ENCODE measurements around the gene SLC13A5. TPM values are rescaled to one million over a fixed set of nuclear protein-coding genes. Genes with fewer than 3 reads are reported as not detected.
A peak's percentile ranks its signal among the peaks of the same experiment; 100 is the strongest.

Gene SLC13A5
- total and polyA plus RNA-seq, 9 of the 15 experiments (the other 6 are each of a cell fraction or from before 2014, with no cell fraction given), result 0.04 TPM; not detected in 8

DNA sequence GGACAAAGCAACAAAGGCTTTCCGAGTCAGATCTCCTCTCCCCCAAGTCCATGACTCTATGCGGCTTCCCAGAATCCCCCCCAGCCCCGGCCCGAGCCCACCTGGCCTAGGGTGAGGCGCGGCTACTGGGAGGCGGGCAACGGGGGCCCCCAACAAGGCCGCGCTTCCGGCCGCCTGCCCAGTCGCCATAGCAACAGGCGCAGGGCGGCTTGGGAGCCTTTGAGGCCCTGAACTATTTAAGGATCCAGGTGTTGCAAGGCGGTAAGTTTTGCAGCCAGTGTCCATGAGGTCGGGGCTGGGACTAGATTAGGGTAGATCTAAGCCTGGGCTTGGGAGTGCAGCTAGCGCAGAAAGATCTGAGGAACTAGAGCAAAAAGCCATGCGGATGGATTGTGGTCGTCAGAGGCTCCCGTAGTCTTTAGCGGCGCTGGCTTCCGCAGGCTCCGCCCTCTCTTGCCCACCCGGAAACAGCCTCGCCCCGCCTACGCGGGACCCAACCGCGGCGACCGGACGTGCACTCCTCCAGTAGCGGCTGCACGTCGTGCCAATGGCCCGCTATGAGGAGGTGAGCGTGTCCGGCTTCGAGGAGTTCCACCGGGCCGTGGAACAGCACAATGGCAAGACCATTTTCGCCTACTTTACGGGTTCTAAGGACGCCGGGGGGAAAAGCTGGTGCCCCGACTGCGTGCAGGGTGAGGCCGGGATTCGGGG, 72.5 kb downstream of the SLC13A5 start, which contains the start of the genes KIAA0753 and TXNDC17:
Gene KIAA0753 (minus strand): TSS at position 176 of the 711 bp plus-strand sequence. CDS start 5,608 bp downstream, outside the sequence.
Gene TXNDC17 (plus strand): TSS at position 525 of the 711 bp plus-strand sequence. CDS start 23 bp downstream, at position 548.
- FAIRE-seq, result peak; percentile 87
- H4K20me1 ChIP-seq (replicated peaks; ENCODE audit: control insufficient read depth, insufficient read depth, low read length), result no peaks in the 10 kb centered on the region
- H3K79me2 ChIP-seq (ENCODE audit: control insufficient read depth, insufficient read depth, low read length), result peaks cover 47% of the 10 kb centered on the region
- peak within 1 kb of the TSS; percentile 86 for H3K4me2 ChIP-seq (ENCODE audit: insufficient read depth, low read length)
- peak within 1 kb of the TSS; percentile 68 for H3K4me3 ChIP-seq
- H3K27ac ChIP-seq (ENCODE audit: extremely low read depth, low read depth, low read length), result peak within 1 kb of the TSS; percentile 86
- no TSS peak for BruUV-seq (replicated peaks)
- DNase-seq (ENCODE audit: extremely low read depth in 1 of 4, low spot score in 3 of 4), result peak; percentile 72 to 91 (median 79)
- in situ Hi-C loops (cut with MboI) (no loop called here), intact Hi-C loops (cut with micrococcal nuclease) (loop anchor here (10.0 kb wide), 2 partner anchors 186 to 1356 kb away; partner anchors contain the start of gene RABEP1)
- peaks cover 8 to 43% of the 10 kb centered on the region in 2 experiments; a peak in 4 of 5 replicates for H3K4me1 ChIP-seq (replicated peaks in 1 of 2; ENCODE audit: control insufficient read depth in 2 of 2, insufficient read depth in 2 of 2, low read length in 2 of 2)
- no peaks in the 10 kb centered on the region for H3K27me3 ChIP-seq (ENCODE audit: control insufficient read depth in 2 of 2, insufficient read depth in 2 of 2, low read length in 2 of 2)
- H3K9me3 ChIP-seq (replicated peaks; ENCODE audit: control insufficient read depth, insufficient read depth, low read depth, low read length), result no peaks in the 10 kb centered on the region
- H3K9me1 ChIP-seq (ENCODE audit: control insufficient read depth, insufficient read depth, low read length), result no peaks in the 10 kb centered on the region
- H2AFZ ChIP-seq (ENCODE audit: low read depth, low read length), result peak within 1 kb of the TSS; percentile 98
- peaks cover 37% of the 10 kb centered on the region; the same call in 2 of the 3 replicates for H3K36me3 ChIP-seq (ENCODE audit: control insufficient read depth, insufficient read depth, low read length)
- under 1% methylated on average over 18 of the region's 52 CpGs for WGBS (ENCODE audit: insufficient coverage, low coverage, missing lambda C conversion rate)
- ChIA-PET POLR2A (interaction anchor here (0.6 to 2.1 kb wide), 4 partner anchors 10 to 207 kb away, joined by 3 to 13 read pairs (median 4); partner anchors contain the start of genes C17orf100 and MED31), CTCF (ENCODE audit: low intra/inter-chr PET ratio) (no interaction called here)
- peak; percentile 91 for ATAC-seq
- H3K9ac ChIP-seq (ENCODE audit: insufficient read depth in 1 of 2, low read depth in 2 of 2, low read length in 2 of 2), result peak within 1 kb of the TSS; percentile 72 to 97
- TF ChIP-seq MAZ (CRISPR knock-in tag; conservative IDR thresholded peaks at IDR 0.05 in 1 of 2, IDR thresholded peaks at IDR 0.05 in 1 of 2) (no peak; a peak in 2 of 4 replicates), FOXK2 (conservative IDR thresholded peaks at IDR 0.05 in 1 of 2, IDR thresholded peaks at IDR 0.05 in 1 of 2; ENCODE audit: low read depth in 2 of 2) (0 out of 4 replicates have a peak, but pooled peaks of 1 of the 2 experiments have one; percentile 21), SRF (CRISPR knock-in tag; IDR thresholded peaks at IDR 0.05) (peak in 1 of 2 experiments; percentile 84; a peak in 2 of 4 replicates), CSDE1 (IDR thresholded peaks at IDR 0.05) (peak in 1 of 2 experiments; percentile 91; a peak in 2 of 4 replicates), RBBP5 (IDR thresholded peaks at IDR 0.05; ENCODE audit: borderline replicate concordance, insufficient read depth, low read length, poor library complexity, severe bottlenecking) (peak; percentile 74), FOSL1 (tag; conservative IDR thresholded peaks at IDR 0.05) (no peak), EGR1 (conservative IDR thresholded peaks at IDR 0.05) (peak; percentile 82), TRIM28 (IDR thresholded peaks at IDR 0.05) (no peak), POLR2G (IDR thresholded peaks at IDR 0.05; ENCODE audit: low read depth, low read length) (peak; percentile 98), TAF9B (IDR thresholded peaks at IDR 0.05; ENCODE audit: partially characterized antibody) (peak; percentile 44), MYC (IDR thresholded peaks at IDR 0.05; ENCODE audit: low read depth, low read length) (peak; percentile 12), MYC (CRISPR knock-in tag; IDR thresholded peaks at IDR 0.05; ENCODE audit: borderline replicate concordance, low read depth) (peak; percentile 53; the same call in 1 of the 2 replicates), HNRNPLL (IDR thresholded peaks at IDR 0.05; ENCODE audit: low read depth, low read length, poor library complexity, severe bottlenecking) (peak; percentile 87), SP1 (CRISPR knock-in tag; IDR thresholded peaks at IDR 0.05) (peak; percentile 61; the same call in 1 of the 2 replicates)
- TF ChIP-seq, protein P1, sequence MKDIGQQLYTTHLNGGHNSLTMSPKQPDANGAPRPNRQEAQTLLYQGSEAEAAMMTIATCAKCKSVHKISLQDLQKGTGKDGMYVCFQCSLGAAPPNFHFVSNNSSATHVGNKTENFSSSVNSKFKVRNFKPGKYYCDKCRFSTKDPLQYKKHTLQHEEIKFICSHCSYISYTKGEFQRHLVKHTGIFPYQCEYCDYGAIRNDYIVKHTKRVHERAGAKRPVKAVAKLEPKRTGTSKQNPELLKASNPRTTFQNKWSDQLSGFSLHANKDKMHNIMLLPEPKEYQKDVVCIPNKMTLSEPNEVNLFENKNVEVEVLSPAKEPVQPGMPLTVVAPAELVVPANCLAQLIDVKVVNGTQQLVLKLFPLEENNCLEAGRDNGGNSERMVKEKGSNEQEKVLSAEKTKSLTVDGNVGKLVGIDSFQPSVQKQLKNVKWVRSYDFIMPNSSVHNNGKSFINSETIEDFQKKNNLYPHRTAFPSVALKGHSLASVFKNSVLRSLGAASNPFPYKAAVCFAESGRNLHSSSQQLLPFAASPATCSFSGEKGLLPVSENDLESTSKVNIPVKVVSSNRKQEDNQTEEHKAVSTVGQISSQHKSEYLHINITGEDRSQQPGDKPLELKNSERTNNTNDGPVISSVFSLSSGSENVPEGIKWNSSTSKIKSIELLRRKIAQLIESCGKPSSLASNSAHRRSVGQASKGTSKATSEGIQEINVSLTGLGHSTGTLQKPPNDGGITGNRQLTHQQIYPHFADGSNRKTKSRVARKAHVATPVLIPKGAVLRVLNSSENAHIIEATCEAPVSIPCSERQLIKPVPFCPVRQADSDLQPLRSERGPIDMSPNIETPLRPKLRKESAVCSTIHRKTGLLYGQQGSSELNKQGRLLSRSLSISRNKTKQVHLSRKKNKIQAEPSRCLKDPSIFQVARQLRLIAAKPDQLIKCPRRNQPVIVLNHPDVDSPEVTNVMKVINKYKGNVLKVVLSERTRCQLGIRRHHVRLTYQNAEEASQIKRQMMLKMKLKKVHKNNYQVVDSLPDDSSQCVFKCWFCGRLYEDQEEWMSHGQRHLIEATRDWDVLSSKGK (CRISPR knock-in tag; IDR thresholded peaks at IDR 0.05), result no peak
- TF ChIP-seq, protein P2, sequence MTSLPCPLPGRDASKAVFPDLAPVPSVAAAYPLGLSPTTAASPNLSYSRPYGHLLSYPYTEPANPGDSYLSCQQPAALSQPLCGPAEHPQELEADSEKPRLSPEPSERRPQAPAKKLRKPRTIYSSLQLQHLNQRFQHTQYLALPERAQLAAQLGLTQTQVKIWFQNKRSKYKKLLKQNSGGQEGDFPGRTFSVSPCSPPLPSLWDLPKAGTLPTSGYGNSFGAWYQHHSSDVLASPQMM (CRISPR knock-in tag; IDR thresholded peaks at IDR 0.05), result no peak
